GM18867 (cell line): ENCODE data around the gene CACNA1H.
"Not testable (repeated sequence)": the region's sequence is repeated elsewhere in the genome, so short reads cannot be mapped to it uniquely, and the experiment has no call there.

ENCODE experiments used
- ATAC-seq: cut with Tn5 transposase; IDR thresholded peaks from one replicate; pipeline ENCODE4 v1.9.1; 2021; ENCODE audit warnings: mild to moderate bottlenecking, moderate library complexity; ENCODE audit not compliant: unreplicated experiment

The CACNA1H gene

DNA sequence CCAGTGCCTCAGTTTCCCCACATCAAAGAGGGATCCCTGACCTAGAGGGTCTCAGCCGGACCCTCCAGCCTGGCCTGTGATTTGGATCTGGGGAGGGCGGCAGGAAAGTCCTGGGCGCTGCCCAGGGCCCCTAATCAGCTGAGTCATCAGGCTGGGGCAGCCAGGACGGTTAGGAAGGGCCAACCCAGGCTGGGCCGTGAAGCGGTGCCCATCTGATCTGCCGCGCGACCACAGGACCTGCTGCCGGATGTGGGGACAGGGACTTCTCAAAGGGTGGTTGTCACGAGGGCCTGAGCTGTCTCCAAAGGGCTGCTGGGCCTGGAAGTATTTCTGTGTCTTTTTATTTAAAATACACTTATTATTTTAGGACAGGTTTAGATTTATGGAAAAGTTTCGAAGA lies 92.0 kb downstream of the CACNA1H start:
- ATAC-seq: no peak

DNA sequence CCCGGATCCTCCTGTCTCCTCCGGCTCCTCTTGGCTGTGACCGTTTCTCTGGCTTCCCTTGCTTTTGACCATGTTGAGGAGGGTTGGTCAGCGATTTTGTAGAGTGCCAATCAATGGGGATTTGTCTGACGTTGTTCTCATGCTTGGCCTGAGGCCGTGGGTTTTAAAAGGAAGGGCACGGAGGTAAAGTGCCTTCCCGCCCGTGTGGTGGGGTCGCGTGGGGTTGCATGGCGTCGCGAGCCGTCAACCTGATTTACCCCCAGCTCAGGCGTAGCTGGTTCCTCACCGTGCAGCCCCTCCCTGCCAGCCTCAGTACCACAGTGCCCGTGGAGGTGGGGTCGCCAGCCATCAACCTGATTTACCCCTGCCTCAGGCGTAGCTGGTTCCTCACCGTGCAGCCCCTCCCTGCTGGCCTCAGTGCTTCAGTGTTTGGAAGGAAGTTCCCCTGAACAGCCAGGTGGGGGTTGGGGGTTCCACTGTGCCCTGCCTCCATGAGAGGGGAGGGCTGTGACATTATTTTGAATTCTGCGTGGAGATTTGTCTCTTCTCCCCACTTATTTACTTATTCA lies 92.6 kb downstream of the CACNA1H start:
- ATAC-seq: no peak

- not testable (repeated sequence) for ATAC-seq
These were observed 95.1 kb downstream of the CACNA1H start for GRCh38 chr16:1247903-1248537.

DNA sequence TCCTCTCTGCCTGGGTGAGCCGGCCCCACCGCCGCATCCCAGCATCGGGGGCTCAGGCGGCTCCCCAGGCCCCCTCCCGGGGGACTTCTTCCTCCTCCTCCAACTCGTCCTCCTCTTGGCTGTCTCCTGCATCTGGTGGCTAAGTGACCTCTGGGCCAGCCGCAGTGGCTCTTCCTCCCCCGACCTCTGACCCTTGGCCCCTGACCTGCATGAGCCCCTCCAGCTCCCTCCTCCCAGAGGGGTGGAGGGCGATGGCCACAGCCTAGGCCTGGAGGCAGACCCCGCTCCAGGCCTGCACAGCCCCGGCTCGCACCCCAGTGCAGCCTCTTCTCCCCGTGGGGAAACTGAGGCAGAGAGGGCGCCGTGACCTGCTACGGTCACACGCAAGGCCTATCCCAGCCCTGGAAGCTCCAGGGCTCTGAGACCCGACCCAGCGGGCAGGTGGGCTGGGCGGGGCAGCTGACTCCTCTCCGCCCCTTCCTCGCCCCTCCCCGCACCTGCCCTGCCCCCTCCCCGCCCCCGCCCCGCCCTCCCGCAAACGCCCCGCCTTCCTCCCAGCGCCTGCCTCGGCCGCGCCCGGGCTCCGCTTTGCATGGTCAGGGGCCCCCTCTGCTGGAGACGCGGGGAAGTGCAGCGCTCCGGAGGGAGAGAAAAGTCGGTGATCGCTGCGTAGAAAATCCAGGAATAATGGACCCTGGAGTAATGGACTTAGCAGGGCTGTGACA lies 96.3 kb downstream of the CACNA1H start:
- ATAC-seq: not testable (repeated sequence)

GRCh38 chr16:1253701-1254364 lies 100.9 kb downstream of the CACNA1H start:
- ATAC-seq: not testable (repeated sequence)

DNA sequence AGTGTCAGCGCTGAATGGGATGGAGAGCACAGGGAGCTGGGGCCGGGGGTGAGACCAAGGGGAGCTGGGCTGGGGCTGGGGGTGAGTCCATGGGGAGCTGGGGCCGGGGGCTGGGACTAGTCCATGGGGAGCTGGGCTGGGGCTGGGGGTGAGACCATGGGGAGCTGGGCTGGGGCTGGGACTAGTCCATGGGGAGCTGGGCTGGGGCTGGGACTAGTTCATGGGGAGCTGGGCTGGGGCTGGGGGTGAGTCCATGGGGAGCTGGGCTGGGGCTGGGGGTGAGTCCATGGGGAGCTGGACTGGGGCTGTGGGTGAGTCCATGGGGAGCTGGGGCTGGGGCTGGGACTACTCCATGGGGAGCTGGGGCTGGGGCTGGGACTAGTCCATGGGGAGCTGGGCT lies 101.9 kb downstream of the CACNA1H start:
- ATAC-seq: not testable (repeated sequence)

DNA sequence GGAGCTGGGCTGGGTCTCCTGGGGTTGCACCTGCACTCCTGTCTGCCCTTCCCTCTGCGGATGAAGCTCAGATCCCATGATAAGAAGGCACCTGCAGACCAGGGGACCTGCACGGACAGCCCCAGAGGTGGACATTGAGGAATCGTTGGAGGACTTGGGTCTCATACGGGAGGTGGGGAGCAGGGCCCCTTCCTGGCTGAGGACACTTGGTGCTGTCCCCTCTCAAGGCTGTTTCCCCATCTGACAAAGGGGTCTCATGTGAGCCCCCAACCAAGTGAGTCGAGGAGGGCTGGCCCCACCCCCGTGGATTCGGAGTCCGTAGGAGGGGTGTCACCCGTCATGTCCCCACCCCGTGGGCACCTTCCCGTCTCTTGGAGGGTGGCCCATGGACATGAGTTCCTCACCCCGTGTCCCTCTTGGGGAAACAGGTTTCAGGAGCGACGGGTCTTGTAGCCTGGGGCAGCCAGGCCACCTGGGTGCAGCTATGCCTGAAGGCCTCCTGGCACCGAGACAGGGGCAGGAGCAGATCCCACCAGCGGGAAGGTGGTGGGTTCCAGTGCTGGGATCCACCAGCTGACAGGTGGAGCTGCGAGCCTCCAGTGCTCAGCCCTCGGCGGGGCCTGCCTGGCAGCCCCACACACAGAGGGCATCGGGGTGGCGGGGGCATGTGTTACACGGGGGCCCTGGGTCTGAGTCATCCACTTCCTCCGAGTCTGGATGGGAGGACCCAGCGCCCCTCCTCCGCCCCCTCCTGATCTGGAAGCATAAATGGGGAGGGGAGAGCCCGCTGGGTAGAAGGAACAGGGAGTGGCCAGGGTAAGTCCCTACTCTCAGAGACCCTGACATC lies 102.6 kb downstream of the CACNA1H start, which contains the start of gene TPSD1:
Gene TPSD1 (plus strand): TSS at position 794 of the 847 bp plus-strand sequence. CDS start 212 bp downstream, outside the sequence.
- ATAC-seq: not testable (repeated sequence)

DNA sequence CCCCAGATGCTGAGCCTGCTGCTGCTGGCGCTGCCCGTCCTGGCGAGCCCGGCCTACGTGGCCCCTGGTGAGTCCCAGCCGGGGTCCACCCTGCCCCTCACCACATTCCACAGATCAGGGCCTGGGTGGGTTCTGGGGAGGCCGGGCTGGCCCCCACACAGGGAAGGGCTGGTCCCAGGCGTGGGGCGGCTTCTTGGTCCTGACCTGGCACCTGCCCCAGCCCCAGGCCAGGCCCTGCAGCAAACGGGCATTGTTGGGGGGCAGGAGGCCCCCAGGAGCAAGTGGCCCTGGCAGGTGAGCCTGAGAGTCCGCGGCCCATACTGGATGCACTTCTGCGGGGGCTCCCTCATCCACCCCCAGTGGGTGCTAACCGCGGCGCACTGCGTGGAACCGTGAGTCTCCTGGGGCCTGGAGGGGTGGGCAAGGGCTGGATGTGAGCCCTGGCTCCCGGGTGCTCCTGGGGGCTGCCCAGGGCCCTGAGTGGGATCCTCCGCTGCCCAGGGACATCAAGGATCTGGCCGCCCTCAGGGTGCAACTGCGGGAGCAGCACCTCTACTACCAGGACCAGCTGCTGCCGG lies 103.5 kb downstream of the CACNA1H start:
- ATAC-seq: not testable (repeated sequence)

- no peak for ATAC-seq
These were observed 104.0 kb downstream of the CACNA1H start for GRCh38 chr16:1256874-1257322.

DNA sequence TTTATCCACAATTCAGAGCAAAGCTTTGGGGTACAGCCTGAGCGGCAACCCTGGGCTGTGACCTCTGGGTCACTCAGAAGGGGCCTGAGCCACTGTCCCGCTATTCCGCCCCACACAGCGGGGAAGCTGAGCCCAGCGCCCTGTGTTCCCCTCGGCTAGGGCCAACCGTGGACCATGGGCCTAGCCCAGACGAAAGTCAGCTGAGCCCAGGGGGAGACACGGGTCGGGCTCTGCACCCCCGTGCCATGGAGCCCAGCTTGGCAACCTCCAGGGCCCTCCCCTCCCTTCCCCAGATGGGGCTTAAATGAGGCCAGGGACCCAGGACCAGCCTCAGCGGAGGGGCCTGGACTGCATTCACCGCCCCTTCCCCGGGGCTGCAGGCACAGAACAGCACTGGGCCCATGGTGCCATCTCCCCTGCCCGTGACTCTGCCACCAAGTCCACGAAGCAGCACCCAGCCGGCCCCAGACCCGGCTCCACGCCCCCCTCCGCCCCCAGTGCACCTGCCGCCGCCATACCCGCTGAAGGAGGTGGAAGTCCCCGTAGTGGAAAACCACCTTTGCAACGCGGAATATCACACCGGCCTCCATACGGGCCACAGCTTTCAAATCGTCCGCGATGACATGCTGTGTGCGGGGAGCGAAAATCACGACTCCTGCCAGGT lies 104.8 kb downstream of the CACNA1H start:
- ATAC-seq: no peak

- ATAC-seq: no peak
These were observed 105.3 kb downstream of the CACNA1H start for GRCh38 chr16:1258225-1258600.

DNA sequence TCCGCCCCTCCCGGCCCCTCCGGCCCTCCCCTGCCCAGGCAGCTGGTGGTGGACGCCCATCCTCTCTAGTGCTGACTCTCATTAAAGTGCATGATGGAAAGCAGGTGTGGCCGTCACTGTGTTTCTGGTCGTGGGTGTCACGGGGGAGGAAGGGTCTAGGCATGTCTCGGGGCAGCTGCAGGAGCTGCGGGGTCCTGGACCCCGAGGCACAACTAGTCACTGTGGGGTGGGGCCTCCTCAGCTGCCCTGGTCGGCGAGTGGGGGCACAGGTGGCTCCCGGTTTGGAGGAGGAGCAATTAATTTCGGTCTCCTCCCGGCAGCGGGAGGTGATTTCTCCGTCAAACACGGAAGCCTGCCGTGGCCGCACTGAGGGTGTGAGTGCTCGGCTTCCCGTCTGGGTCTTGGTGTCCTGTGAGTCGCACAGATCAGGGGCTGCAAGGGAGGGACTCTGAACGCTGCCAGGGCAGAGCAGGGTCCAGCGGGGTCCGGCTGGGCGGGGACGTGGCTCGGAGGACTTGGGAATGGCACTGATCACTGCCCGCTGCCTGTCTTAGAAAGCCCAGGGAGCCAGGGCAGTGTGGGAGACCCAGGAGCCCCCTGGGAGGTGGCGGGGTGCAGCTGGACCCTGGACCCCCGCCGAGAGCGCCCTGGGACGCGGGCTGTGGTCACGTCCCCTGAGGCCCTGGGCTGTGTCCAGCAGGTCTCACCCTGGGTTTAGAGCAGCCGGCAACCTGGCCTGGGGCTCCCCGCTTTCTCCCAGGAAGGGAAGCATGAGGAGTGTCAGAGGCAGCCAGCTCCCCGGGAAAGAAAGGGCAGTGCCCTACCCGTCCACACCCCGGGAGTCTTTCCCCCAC lies 106.2 kb downstream of the CACNA1H start:
- ATAC-seq: no peak

DNA sequence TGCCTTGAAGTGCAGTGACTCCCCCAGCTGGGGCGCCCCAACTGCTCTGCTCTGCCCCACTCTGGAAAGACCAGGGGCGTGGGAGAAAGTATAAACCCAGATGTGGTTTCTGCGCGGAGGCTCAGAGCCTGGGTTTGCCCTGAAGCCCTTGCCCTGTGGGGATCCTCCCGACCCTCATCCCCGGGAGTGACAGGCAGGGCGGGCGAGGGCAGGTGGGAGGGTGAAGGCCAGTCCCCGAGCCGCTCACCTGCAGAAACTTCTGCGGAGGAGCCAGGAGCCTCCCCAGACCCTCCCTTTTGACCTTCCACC lies 106.8 kb downstream of the CACNA1H start:
- no peak for ATAC-seq

GRCh38 chr16:1260101-1260680 lies 107.3 kb downstream of the CACNA1H start:
- no peak for ATAC-seq

- ATAC-seq: no peak
These were observed 108.4 kb downstream of the CACNA1H start for GRCh38 chr16:1261131-1261892.

DNA sequence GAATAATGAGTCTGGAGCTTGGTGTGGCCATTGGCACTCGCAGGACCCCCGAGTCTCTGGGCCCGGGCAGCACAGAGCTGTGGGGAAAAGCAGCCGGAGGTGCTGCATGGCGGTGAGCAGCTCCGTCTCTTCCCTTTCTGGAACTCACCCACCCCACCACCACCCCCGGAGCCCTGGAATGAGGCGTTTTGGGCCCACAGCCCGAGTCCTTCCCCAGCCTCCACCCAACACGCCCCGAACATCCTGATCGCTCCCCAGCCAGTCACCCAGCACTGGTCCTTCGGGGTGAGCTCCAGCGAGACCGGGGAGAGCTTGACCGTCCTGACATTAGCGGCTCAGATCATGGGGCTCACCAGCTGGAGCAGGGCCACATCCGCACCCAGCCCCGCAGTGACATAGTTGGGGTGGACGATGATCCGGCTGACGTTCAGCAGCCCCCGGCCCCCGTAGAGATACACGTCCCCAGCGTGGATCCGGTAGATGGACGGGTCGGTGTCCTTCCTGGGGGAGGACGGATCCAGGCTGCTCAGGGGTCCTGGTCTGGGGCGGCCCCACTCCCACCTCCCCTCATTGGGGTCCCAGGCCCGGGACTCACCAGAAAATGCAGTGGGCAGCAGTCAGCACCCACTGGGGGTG lies 109.4 kb downstream of the CACNA1H start:
- no peak for ATAC-seq

GRCh38 chr16:1262846-1263221 lies 109.9 kb downstream of the CACNA1H start:
- ATAC-seq: no peak
